Measurements from ENCODE around the gene EPHB2.
A peak's percentile ranks its signal among the peaks of the same experiment; 100 is the strongest.
"Not testable (repeated sequence)": the region's sequence is repeated elsewhere in the genome, so short reads cannot be mapped to it uniquely, and the experiment has no call there.

Gene EPHB2

GRCh38 chr1:22705586-22705985, 5.1 kb upstream of the EPHB2 start:
- Mint-ChIP-seq H3K27ac (no peak overlapping the region), H3K4me1 (ENCODE audit: low read depth) (peaks cover 2% of the 10 kb centered on the region), H3K36me3 (ENCODE audit: low read depth) (no peaks in the 10 kb centered on the region), H3K27me3 (peaks cover 52% of the 10 kb centered on the region), H3K9me3 (no peaks in the 10 kb centered on the region), H3K4me3 (no peak overlapping the region)
- DNase-seq = no peak

DNA sequence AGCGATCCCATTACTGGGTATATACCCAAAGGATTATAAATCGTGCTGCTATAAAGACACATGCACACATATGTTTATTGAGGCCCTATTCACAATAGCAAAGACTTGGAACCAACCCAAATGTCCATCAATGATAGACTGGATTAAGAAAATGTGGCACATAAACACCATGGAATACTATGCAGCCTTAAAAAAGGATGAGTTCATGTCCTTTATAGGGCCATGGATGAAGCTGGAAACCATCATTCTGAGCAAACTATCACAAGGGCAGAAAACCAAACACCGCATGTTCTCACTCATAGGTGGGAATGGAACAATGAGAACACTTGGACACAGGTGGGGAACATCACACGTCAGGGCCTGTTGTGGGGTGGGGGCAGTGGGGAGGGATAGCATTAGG, 4.5 kb upstream of the EPHB2 start:
- not testable (repeated sequence) for H3K4me3 Mint-ChIP-seq; H3K4me1 Mint-ChIP-seq (ENCODE audit: low read depth); H3K27ac Mint-ChIP-seq; DNase-seq; H3K9me3 Mint-ChIP-seq; H3K36me3 Mint-ChIP-seq (ENCODE audit: low read depth)
- H3K27me3 Mint-ChIP-seq = peaks cover 52% of the 10 kb centered on the region

- Mint-ChIP-seq H3K27me3 (peaks cover 69% of the 10 kb centered on the region), H3K9me3 (no peaks in the 10 kb centered on the region), H3K27ac (no peak overlapping the region), H3K4me1 (ENCODE audit: low read depth) (peaks cover 14% of the 10 kb centered on the region), H3K4me3 (no peak overlapping the region), H3K36me3 (ENCODE audit: low read depth) (no peaks in the 10 kb centered on the region)
- no peak for DNase-seq
These were observed 1.9 kb upstream of the EPHB2 start for GRCh38 chr1:22708777-22709176.

- no peak overlapping the region for H3K27ac Mint-ChIP-seq
- peaks cover 73% of the 10 kb centered on the region for H3K27me3 Mint-ChIP-seq
- H3K36me3 Mint-ChIP-seq (ENCODE audit: low read depth) = no peaks in the 10 kb centered on the region
- peaks cover 14% of the 10 kb centered on the region for H3K4me1 Mint-ChIP-seq (ENCODE audit: low read depth)
- no peaks in the 10 kb centered on the region for H3K9me3 Mint-ChIP-seq
- no peak overlapping the region for H3K4me3 Mint-ChIP-seq
- no peak for DNase-seq
These were observed 1.4 kb upstream of the EPHB2 start for GRCh38 chr1:22709227-22709626.

GRCh38 chr1:22709891-22710700, 543 bp upstream of the EPHB2 start:
- Mint-ChIP-seq H3K4me1 (ENCODE audit: low read depth) (peaks cover 14% of the 10 kb centered on the region), H3K36me3 (ENCODE audit: low read depth) (no peaks in the 10 kb centered on the region), H3K9me3 (no peaks in the 10 kb centered on the region), H3K27me3 (peaks cover 77% of the 10 kb centered on the region), H3K27ac (no peak overlapping the region), H3K4me3 (peak overlapping the region; percentile 57)
- peak; percentile 63 for DNase-seq

- no peaks in the 10 kb centered on the region for H3K36me3 Mint-ChIP-seq (ENCODE audit: low read depth)
- H3K27ac Mint-ChIP-seq = no peak overlapping the region
- H3K4me3 Mint-ChIP-seq = no peak overlapping the region
- peaks cover 79% of the 10 kb centered on the region for H3K27me3 Mint-ChIP-seq
- H3K9me3 Mint-ChIP-seq = no peaks in the 10 kb centered on the region
- DNase-seq = no peak
- peaks cover 14% of the 10 kb centered on the region for H3K4me1 Mint-ChIP-seq (ENCODE audit: low read depth)
These were observed 432 bp downstream of the EPHB2 start for GRCh38 chr1:22711071-22711470.

DNA sequence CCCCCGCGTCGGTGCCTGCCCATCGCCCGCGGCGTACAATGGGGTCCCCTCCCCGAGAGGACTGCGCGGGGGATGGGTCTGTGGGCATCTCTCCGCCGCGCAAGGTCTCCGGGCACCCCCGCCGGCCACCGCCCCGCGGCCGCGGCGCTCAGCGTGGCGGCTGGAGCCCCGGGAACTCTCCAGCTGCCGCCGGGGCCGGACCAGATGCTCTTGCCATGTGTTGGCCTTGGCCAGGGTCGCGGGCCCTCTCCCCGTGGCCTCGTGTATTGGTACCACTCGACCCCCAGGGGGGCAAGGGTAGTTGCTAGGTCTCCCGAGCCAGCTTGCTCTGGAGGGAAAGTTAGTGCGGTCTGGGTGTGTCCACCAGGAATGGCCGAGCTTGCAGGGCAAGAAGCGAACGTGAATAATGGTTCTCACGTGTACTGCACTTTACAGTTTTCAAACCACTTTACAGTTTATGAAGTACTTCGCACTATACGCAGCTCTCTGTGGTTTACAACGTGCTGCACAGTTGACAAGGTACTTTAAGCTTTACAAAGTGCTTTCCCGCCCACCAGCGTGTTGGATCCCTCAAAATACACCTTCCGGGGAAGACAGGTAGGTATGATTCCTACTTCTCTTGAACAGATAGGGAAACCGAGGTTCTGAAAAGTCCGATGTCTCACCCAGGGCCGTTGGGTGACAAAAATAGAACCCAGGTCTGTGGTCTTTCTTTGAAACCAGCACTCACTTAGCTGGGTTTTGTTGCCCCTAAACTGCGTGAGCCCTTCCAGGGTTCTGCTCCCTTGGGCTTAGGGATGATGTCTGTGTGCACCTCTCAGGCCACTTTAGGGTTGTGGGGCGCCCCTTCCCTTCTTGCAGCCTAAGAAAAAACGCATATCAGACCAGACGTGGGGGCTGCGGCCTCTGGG, 1.2 kb downstream of the EPHB2 start:
- DNase-seq = no peak
- peak overlapping the region; percentile 44 for H3K4me3 Mint-ChIP-seq
- H3K36me3 Mint-ChIP-seq (ENCODE audit: low read depth) = no peaks in the 10 kb centered on the region
- H3K4me1 Mint-ChIP-seq (ENCODE audit: low read depth) = peaks cover 14% of the 10 kb centered on the region
- no peaks in the 10 kb centered on the region for H3K9me3 Mint-ChIP-seq
- no peak overlapping the region for H3K27ac Mint-ChIP-seq
- peaks cover 80% of the 10 kb centered on the region for H3K27me3 Mint-ChIP-seq

DNA sequence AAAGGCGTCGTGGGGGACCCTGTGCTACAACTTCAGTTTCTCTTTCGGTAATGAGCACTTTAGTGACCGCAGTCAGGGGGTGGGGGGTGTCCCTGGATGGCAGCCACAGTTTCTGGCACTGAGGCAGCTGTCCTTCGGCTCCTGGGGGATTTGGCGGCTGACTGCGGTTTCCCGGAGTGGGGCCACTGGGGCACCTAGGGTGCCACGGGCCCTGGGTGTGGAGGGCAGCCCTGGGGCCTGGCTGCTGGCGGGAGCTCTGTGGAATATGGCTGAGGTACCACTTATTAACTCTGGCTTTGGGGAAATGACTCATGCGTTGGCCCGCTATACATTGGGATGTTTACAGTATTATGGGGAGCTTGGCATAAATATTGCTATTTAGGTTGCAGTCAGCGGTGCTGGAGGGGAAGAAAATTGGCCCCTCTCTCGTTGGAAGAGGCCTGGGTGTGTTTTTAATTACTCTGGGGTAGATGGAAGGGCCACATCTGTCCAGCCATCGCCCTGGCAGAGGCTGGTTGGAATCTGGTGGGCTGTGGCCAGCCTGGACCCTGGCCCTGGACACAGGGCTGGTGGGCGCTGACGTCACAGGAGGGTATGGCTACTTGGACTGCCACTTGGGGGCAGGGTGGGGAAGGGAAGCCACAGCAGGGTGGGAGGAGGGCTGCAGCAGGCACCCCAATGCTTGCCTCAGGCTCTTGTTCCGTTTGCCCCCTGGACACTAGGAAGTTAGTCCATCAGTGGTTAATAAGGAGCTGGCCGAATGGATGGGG, 2.0 kb downstream of the EPHB2 start:
- H3K4me1 Mint-ChIP-seq (ENCODE audit: low read depth) = peaks cover 14% of the 10 kb centered on the region
- peaks cover 75% of the 10 kb centered on the region for H3K27me3 Mint-ChIP-seq
- no peaks in the 10 kb centered on the region for H3K36me3 Mint-ChIP-seq (ENCODE audit: low read depth)
- DNase-seq = peak; percentile 58
- no peaks in the 10 kb centered on the region for H3K9me3 Mint-ChIP-seq
- H3K4me3 Mint-ChIP-seq = no peak overlapping the region
- no peak overlapping the region for H3K27ac Mint-ChIP-seq

DNA sequence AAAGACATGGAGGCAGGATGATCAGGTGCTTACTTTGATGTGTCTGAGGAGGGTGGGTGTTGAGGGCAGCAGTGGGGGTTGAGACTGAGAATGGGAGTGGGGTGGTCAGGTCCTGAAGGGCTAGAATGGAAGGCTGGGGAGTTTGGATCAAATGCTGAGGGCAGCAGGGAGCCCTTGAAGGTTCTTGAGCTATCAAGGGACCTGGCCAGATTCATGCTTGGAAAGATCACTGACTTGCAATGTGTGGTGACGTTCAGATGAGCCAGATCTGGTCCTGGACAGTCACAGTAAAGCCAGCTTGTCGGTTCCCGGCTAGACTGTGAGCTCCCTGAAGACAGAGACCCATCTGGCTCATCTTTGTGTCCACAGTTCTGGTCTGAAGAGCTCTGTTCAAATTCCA, 3.8 kb downstream of the EPHB2 start:
- no peak for DNase-seq
- no peak overlapping the region for H3K4me3 Mint-ChIP-seq
- no peaks in the 10 kb centered on the region for H3K9me3 Mint-ChIP-seq
- peaks cover 14% of the 10 kb centered on the region for H3K4me1 Mint-ChIP-seq (ENCODE audit: low read depth)
- no peaks in the 10 kb centered on the region for H3K36me3 Mint-ChIP-seq (ENCODE audit: low read depth)
- H3K27me3 Mint-ChIP-seq = peaks cover 64% of the 10 kb centered on the region
- H3K27ac Mint-ChIP-seq = no peak overlapping the region

DNA sequence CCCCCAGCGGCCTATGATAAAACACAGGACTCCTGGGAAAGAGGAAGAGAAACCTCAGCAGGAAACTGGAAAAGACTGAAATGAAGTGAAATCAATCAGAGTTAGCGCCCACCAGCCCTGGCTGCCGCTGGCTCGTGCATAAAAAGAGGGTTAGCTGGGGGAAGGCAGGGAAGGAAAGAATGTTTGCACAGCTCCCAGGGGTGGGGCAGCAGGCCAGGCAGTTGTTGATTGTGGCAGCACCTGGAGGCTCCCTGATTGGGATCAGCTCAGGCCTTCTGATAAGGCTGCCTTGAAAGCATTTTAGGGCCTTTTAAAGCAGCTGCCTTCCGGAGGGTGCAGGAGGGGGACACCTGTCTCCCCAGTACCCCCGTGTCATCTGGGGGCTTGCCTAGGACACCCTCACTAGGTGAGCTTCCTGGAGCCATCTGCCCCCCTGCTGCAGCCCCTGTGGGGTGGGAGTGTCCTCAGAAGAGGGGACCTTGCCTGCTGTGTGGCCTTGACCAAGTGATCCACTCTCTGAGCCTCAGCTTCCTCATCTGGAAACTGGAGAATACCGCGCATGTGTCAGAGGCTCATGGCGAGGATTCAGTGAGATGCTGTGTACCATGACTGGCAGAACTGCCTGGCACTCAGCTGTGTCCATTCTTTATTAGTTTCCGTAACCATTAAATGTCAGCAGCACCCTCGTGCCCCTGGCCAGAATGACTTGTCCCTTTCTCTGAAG, 6.6 kb downstream of the EPHB2 start:
- no peak overlapping the region for H3K27ac Mint-ChIP-seq
- peaks cover 6% of the 10 kb centered on the region for H3K4me1 Mint-ChIP-seq (ENCODE audit: low read depth)
- no peaks in the 10 kb centered on the region for H3K9me3 Mint-ChIP-seq
- H3K4me3 Mint-ChIP-seq = no peak overlapping the region
- peaks cover 53% of the 10 kb centered on the region for H3K27me3 Mint-ChIP-seq
- no peak for DNase-seq
- H3K36me3 Mint-ChIP-seq (ENCODE audit: low read depth) = no peaks in the 10 kb centered on the region

DNA sequence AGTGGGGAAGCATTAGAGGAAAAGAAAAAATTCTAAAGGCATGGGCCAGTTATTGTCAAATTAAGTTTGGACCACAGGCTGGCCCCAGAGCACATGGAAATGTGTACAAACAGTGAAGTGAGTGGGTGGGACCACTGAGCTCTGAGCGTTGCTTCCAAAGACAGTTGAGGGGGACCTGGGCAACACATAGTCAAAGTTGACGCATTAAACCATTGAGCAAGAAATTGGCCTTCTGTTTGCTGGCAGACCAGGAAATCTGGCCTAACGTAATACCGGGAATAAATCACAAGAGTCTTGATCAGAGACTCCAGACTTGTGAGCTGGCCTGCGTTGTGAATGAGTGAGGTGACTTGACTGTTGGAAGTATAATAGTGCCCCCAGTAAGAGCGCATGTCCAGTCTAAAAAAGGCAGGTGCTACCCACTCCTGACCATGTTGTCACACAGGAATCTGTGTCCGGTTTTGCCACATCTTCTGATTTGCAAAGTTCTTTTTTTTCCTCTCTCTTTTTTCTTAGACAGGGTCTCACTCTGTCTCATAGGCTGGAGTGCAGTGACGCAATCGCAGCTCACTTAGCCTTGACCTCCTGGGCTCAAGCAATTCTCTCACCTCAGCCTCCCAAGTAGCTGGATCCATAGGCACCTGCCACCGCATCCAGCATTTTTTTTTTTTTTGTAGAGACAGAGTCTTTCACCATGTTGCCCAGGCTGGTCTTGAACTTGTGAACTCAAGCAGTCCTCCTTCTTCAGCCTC, 10.7 kb downstream of the EPHB2 start:
- Mint-ChIP-seq H3K9me3 (no peaks in the 10 kb centered on the region), H3K27ac (no peak overlapping the region)

GRCh38 chr1:22722901-22723550, 12.4 kb downstream of the EPHB2 start:
- Mint-ChIP-seq H3K4me3 (no peak overlapping the region), H3K36me3 (ENCODE audit: low read depth) (no peaks in the 10 kb centered on the region), H3K27me3 (peaks cover 22% of the 10 kb centered on the region), H3K9me3 (no peaks in the 10 kb centered on the region), H3K4me1 (ENCODE audit: low read depth) (no peaks in the 10 kb centered on the region), H3K27ac (no peak overlapping the region)
- no peak for DNase-seq

More for the DNA sequence above, 10.7 kb downstream of the EPHB2 start:
- no peaks in the 10 kb centered on the region for H3K4me1 Mint-ChIP-seq (ENCODE audit: low read depth)
- peaks cover 31% of the 10 kb centered on the region for H3K27me3 Mint-ChIP-seq
- no peaks in the 10 kb centered on the region for H3K36me3 Mint-ChIP-seq (ENCODE audit: low read depth)
- no peak overlapping the region for H3K4me3 Mint-ChIP-seq
- no peak for DNase-seq

GRCh38 chr1:22727873-22728272, 17.2 kb downstream of the EPHB2 start:
- H3K9me3 Mint-ChIP-seq = no peaks in the 10 kb centered on the region

More at GRCh38 chr1:22727873-22728272, 17.2 kb downstream of the EPHB2 start:
- no peaks in the 10 kb centered on the region for H3K4me1 Mint-ChIP-seq (ENCODE audit: low read depth)
- H3K27ac Mint-ChIP-seq = no peak overlapping the region
- DNase-seq = no peak
- peaks cover 12% of the 10 kb centered on the region for H3K27me3 Mint-ChIP-seq
- H3K4me3 Mint-ChIP-seq = no peak overlapping the region
- no peaks in the 10 kb centered on the region for H3K36me3 Mint-ChIP-seq (ENCODE audit: low read depth)
